ENCODE data around the gene SGMS1. TPM values are rescaled to one million over a fixed set of nuclear protein-coding genes. Genes with fewer than 3 reads are reported as not detected.
"Not testable (repeated sequence)": the region's sequence is repeated elsewhere in the genome, so short reads cannot be mapped to it uniquely, and the experiment has no call there.

SGMS1 gene
- total RNA-seq, 1 experiment from 2014 or later: 34.5 TPM

- peaks cover 38% of the 10 kb centered on the region for H3K4me1 Mint-ChIP-seq (ENCODE audit: low read depth, unreplicated experiment)
- DNase-seq: no peak
- TF ChIP-seq CTCF (IDR thresholded peaks at IDR 0.05; ENCODE audit: unreplicated experiment): no peak
- H3K27ac Mint-ChIP-seq (ENCODE audit: unreplicated experiment): no peak overlapping the region
- H3K9me3 Mint-ChIP-seq (ENCODE audit: low read depth, unreplicated experiment): no peaks in the 10 kb centered on the region
- intact Hi-C loops (cut with micrococcal nuclease; ENCODE audit: unreplicated experiment): loop anchor here (5.0 kb wide), 1 partner anchor 102 kb away; no protein-coding TSS in a partner anchor
- H3K27me3 Mint-ChIP-seq (ENCODE audit: unreplicated experiment): no peaks in the 10 kb centered on the region
- no peak overlapping the region for H3K4me3 Mint-ChIP-seq (ENCODE audit: low read depth, unreplicated experiment)
- CTCF ChIA-PET: interaction anchor here (0.9 kb wide), 1 partner anchor 9 kb away, joined by 3 read pairs; no protein-coding TSS in a partner anchor
- BruUV-seq (replicated peaks): no TSS peak
- no peaks in the 10 kb centered on the region for H3K36me3 Mint-ChIP-seq (ENCODE audit: insufficient read depth, unreplicated experiment)
Measured at GRCh38 chr10:50550291-50550839, 73.4 kb downstream of the SGMS1 start.

- H3K9me3 Mint-ChIP-seq (ENCODE audit: low read depth, unreplicated experiment); intact Hi-C loops (cut with micrococcal nuclease; ENCODE audit: unreplicated experiment); BruUV-seq (replicated peaks); DNase-seq; CTCF ChIA-PET; H3K27ac Mint-ChIP-seq (ENCODE audit: unreplicated experiment); H3K27me3 Mint-ChIP-seq (ENCODE audit: unreplicated experiment); H3K4me3 Mint-ChIP-seq (ENCODE audit: low read depth, unreplicated experiment); H3K36me3 Mint-ChIP-seq (ENCODE audit: insufficient read depth, unreplicated experiment): not testable (repeated sequence)
- H3K4me1 Mint-ChIP-seq (ENCODE audit: low read depth, unreplicated experiment): peaks cover 42% of the 10 kb centered on the region
Measured at GRCh38 chr10:50549186-50549585, 74.6 kb downstream of the SGMS1 start.

GRCh38 chr10:50548481-50548880 is 75.3 kb downstream of the SGMS1 start:
- intact Hi-C loops (cut with micrococcal nuclease; ENCODE audit: unreplicated experiment); DNase-seq; BruUV-seq (replicated peaks); H3K9me3 Mint-ChIP-seq (ENCODE audit: low read depth, unreplicated experiment); H3K36me3 Mint-ChIP-seq (ENCODE audit: insufficient read depth, unreplicated experiment); CTCF ChIA-PET; H3K27ac Mint-ChIP-seq (ENCODE audit: unreplicated experiment); H3K27me3 Mint-ChIP-seq (ENCODE audit: unreplicated experiment); H3K4me3 Mint-ChIP-seq (ENCODE audit: low read depth, unreplicated experiment): not testable (repeated sequence)
- H3K4me1 Mint-ChIP-seq (ENCODE audit: low read depth, unreplicated experiment): peaks cover 42% of the 10 kb centered on the region

GRCh38 chr10:50546287-50546686 is 77.5 kb downstream of the SGMS1 start:
- BruUV-seq (replicated peaks); DNase-seq; intact Hi-C loops (cut with micrococcal nuclease; ENCODE audit: unreplicated experiment); H3K36me3 Mint-ChIP-seq (ENCODE audit: insufficient read depth, unreplicated experiment); H3K27ac Mint-ChIP-seq (ENCODE audit: unreplicated experiment); H3K4me3 Mint-ChIP-seq (ENCODE audit: low read depth, unreplicated experiment); CTCF ChIA-PET; H3K9me3 Mint-ChIP-seq (ENCODE audit: low read depth, unreplicated experiment); H3K27me3 Mint-ChIP-seq (ENCODE audit: unreplicated experiment): not testable (repeated sequence)
- H3K4me1 Mint-ChIP-seq (ENCODE audit: low read depth, unreplicated experiment): peaks cover 34% of the 10 kb centered on the region

- DNase-seq: no peak
- no peak overlapping the region for H3K27ac Mint-ChIP-seq (ENCODE audit: unreplicated experiment)
- BruUV-seq (replicated peaks): no TSS peak
Measured at GRCh38 chr10:50545846-50546245, 77.9 kb downstream of the SGMS1 start.

More at GRCh38 chr10:50545846-50546245, 77.9 kb downstream of the SGMS1 start:
- intact Hi-C loops (cut with micrococcal nuclease; ENCODE audit: unreplicated experiment): no loop called here
- Mint-ChIP-seq H3K4me3 (ENCODE audit: low read depth, unreplicated experiment) (no peak overlapping the region), H3K4me1 (ENCODE audit: low read depth, unreplicated experiment) (peaks cover 34% of the 10 kb centered on the region), H3K9me3 (ENCODE audit: low read depth, unreplicated experiment) (no peaks in the 10 kb centered on the region), H3K36me3 (ENCODE audit: insufficient read depth, unreplicated experiment) (no peaks in the 10 kb centered on the region), H3K27me3 (ENCODE audit: unreplicated experiment) (no peaks in the 10 kb centered on the region)
- CTCF ChIA-PET: no interaction called here
- TF ChIP-seq CTCF (IDR thresholded peaks at IDR 0.05; ENCODE audit: unreplicated experiment): no peak
